GM10847 (cell line): ENCODE measurements around the gene NAA60.

ENCODE experiments used
- POLR2A ChIP-seq: IDR thresholded peaks from 2 replicates; pipeline ENCODE4 v1.6.1; 2011; ENCODE audit not compliant: insufficient read length; ENCODE audit errors: extremely low read depth

NAA60 gene

GRCh38 chr16:3474136-3474779 is 30.8 kb downstream of the NAA60 start:
- TF ChIP-seq POLR2A = no peak

- no peak for TF ChIP-seq POLR2A
Observed at GRCh38 chr16:3475604-3476375, 32.3 kb downstream of the NAA60 start.

- TF ChIP-seq POLR2A = no peak
Observed at GRCh38 chr16:3476409-3476808, 32.9 kb downstream of the NAA60 start.

- TF ChIP-seq POLR2A = no peak
Observed at GRCh38 chr16:3478242-3478925, 34.9 kb downstream of the NAA60 start.

GRCh38 chr16:3479654-3480216 is 36.3 kb downstream of the NAA60 start:
- no peak for TF ChIP-seq POLR2A

GRCh38 chr16:3480901-3481695 is 37.6 kb downstream of the NAA60 start:
- no peak for TF ChIP-seq POLR2A

- no peak for TF ChIP-seq POLR2A
Observed at GRCh38 chr16:3481696-3482658, 38.5 kb downstream of the NAA60 start.

- TF ChIP-seq POLR2A = no peak
Observed at GRCh38 chr16:3482659-3483241, 39.3 kb downstream of the NAA60 start.

GRCh38 chr16:3484318-3485096 is 41.0 kb downstream of the NAA60 start:
- TF ChIP-seq POLR2A = no peak

- TF ChIP-seq POLR2A = no peak
Observed at GRCh38 chr16:3485097-3485745, 41.7 kb downstream of the NAA60 start.

- TF ChIP-seq POLR2A = no peak
Observed at GRCh38 chr16:3485821-3486505, 42.5 kb downstream of the NAA60 start.
